IMR-90 (cell line): Measurements from ENCODE around the gene DSCAM. TPM values are rescaled to one million over a fixed set of nuclear protein-coding genes. Genes with fewer than 3 reads are reported as not detected.
A peak's percentile ranks its signal among the peaks of the same experiment; 100 is the strongest.

ENCODE experiments used
- ATAC-seq: fragments of 200-7000 bp; cut with Tn5 transposase; 2 replicates; pipeline ENCODE4 v1.9.1; 2020; ENCODE audit warnings: low read depth, mild to moderate bottlenecking, moderate library complexity
- BruUV-seq: library from RNA; stranded (reverse); fragments of 400-500 nt; replicated peaks from 2 replicates; lab custom pipeline; 2021; lab: Mats Ljungman, UMichigan
- CTCF ChIA-PET: fragments of 300-600 bp; formaldehyde crosslinking; extraction: SDS; loops from one replicate; lab custom pipeline; 2021; ENCODE audit warnings: antibody characterized with exemption; lab: Yijun Ruan, JAX
- POLR2A ChIA-PET: fragments of 300-600 bp; sonication (Branson Sonifier 250); formaldehyde crosslinking; loops from one replicate; lab custom pipeline; 2022; ENCODE audit warnings: antibody characterized with exemption; ENCODE audit not compliant: unreplicated experiment; lab: Charles Lee
- DNase-seq: peaks from one replicate; pipeline ENCODE4 v3.0.0; 2013
- H2AFZ ChIP-seq: replicated peaks from 2 replicates; pipeline ENCODE3; 2013; ENCODE audit warnings: low read length, mild to moderate bottlenecking; ENCODE audit not compliant: poor library complexity
- H2AK5ac ChIP-seq: 2 replicates; pipeline ENCODE4 v1.6.1; 2013; ENCODE audit warnings: low read depth, low read length, inconsistent platforms
- H2AK9ac ChIP-seq: replicated peaks from 2 replicates; pipeline ENCODE3; 2013; ENCODE audit warnings: mild to moderate bottlenecking, low read depth, low read length, moderate library complexity; ENCODE audit not compliant: poor library complexity
- H2BK120ac ChIP-seq: 2 replicates; pipeline ENCODE4 v1.6.1; 2013; ENCODE audit warnings: low read depth, low read length, inconsistent platforms
- H2BK15ac ChIP-seq: 3 replicates; pipeline ENCODE4 v1.6.1; 2013; ENCODE audit warnings: low read depth, low read length, inconsistent platforms
- H2BK20ac ChIP-seq: 2 replicates; pipeline ENCODE4 v1.6.1; 2013; ENCODE audit warnings: low read depth, mild to moderate bottlenecking, inconsistent platforms, low read length, moderate library complexity
- H2BK5ac ChIP-seq: 2 replicates; pipeline ENCODE4 v1.6.1; 2013; ENCODE audit warnings: mild to moderate bottlenecking, low read depth, low read length, inconsistent platforms; ENCODE audit not compliant: poor library complexity, severe bottlenecking
- H3K14ac ChIP-seq: replicated peaks from 2 replicates; pipeline ENCODE4 v1.6.1; 2013; ENCODE audit warnings: low read depth, low read length, inconsistent platforms
- H3K18ac ChIP-seq: 2 replicates; pipeline ENCODE4 v1.6.1; 2013; ENCODE audit warnings: low read depth, low read length, control low read depth
- H3K23ac ChIP-seq: 2 replicates; pipeline ENCODE4 v1.6.1; 2013; ENCODE audit warnings: low read depth, low read length, inconsistent platforms
- H3K27ac ChIP-seq: 2 replicates; pipeline ENCODE4 v1.5.1; 2013; ENCODE audit warnings: mild to moderate bottlenecking, control low read depth, low read length; ENCODE audit not compliant: insufficient read depth
- H3K27me3 ChIP-seq: 2 replicates; pipeline ENCODE4 v1.6.1; 2013; ENCODE audit warnings: low read length; ENCODE audit not compliant: control insufficient read depth, insufficient read depth
- H3K36me3 ChIP-seq: 2 replicates; pipeline ENCODE4 v1.6.1; 2013; ENCODE audit warnings: low read length, mixed read lengths; ENCODE audit not compliant: control insufficient read depth, insufficient read depth
- H3K4ac ChIP-seq: 2 replicates; pipeline ENCODE4 v1.6.1; 2013; ENCODE audit warnings: low read depth, low read length, inconsistent platforms
- H3K4me1 ChIP-seq: 2 replicates; pipeline ENCODE4 v1.6.1; 2013; ENCODE audit warnings: low read length, mixed read lengths; ENCODE audit not compliant: control insufficient read depth, insufficient read depth
- H3K4me2 ChIP-seq: 2 replicates; pipeline ENCODE4 v1.6.1; 2013; ENCODE audit warnings: low read depth, mild to moderate bottlenecking, control low read depth, low read length, moderate library complexity
- H3K4me3 ChIP-seq: 2 replicates; pipeline ENCODE4 v1.5.1; 2013; ENCODE audit warnings: low read depth, mild to moderate bottlenecking, control low read depth, low read length, moderate library complexity; ENCODE audit not compliant: insufficient read depth
- H3K56ac ChIP-seq: 2 replicates; pipeline ENCODE4 v1.6.1; 2013; ENCODE audit warnings: low read length, inconsistent platforms; ENCODE audit not compliant: insufficient read depth; ENCODE audit errors: extremely low read depth
- H3K79me1 ChIP-seq, 2 experiments: 2 replicates each; pipeline ENCODE4 v1.6.1; 2013; ENCODE audit warnings: low read length in 2 of 2, inconsistent platforms in 1 of 2, low read depth in 1 of 2
- H3K9ac ChIP-seq: 2 replicates; pipeline ENCODE4 v1.6.1; 2013; ENCODE audit warnings: low read depth, low read length, control low read depth
- H3K9me1 ChIP-seq: 2 replicates; pipeline ENCODE4 v1.6.1; 2013; ENCODE audit warnings: low read length, inconsistent platforms; ENCODE audit not compliant: insufficient read depth
- H3K9me3 ChIP-seq: 2 replicates; pipeline ENCODE4 v1.6.1; 2013; ENCODE audit warnings: low read length; ENCODE audit not compliant: control insufficient read depth, insufficient read depth
- H4K20me1 ChIP-seq: 2 replicates; pipeline ENCODE4 v1.6.1; 2013; ENCODE audit warnings: low read length, inconsistent platforms; ENCODE audit not compliant: insufficient read depth
- H4K5ac ChIP-seq: 2 replicates; pipeline ENCODE4 v1.6.1; 2013; ENCODE audit warnings: mild to moderate bottlenecking, low read depth, low read length, control low read depth
- H4K8ac ChIP-seq, 2 experiments: 2 replicates each; pipeline ENCODE4 v1.6.1; 2013; ENCODE audit warnings: low read depth in 2 of 2, low read length in 2 of 2, control low read depth in 1 of 2, inconsistent platforms in 1 of 2
- H4K91ac ChIP-seq: 2 replicates; pipeline ENCODE4 v1.6.1; 2013; ENCODE audit warnings: low read depth, low read length, inconsistent platforms; ENCODE audit not compliant: insufficient read depth
- BHLHE40 ChIP-seq: fragments of 150-350 bp; IDR thresholded peaks from 2 replicates; pipeline ENCODE4 v1.6.1; 2016; ENCODE audit warnings: mild to moderate bottlenecking, low read depth, low read length
- CTCF ChIP-seq: conservative IDR thresholded peaks from 2 replicates; pipeline ENCODE4 v1.5.1; 2012; ENCODE audit warnings: mild to moderate bottlenecking, low read depth, low read length, improper control_type of control experiment
- WGBS, 2 experiments: methylation state at CpG; one replicate each; pipeline versions ENCODE4 v1.1.5 to v1.1.7; 2013; ENCODE audit warnings: missing lambda C conversion rate in 2 of 2; ENCODE audit not compliant: insufficient read length in 1 of 2; ENCODE audit errors: extremely low coverage in 2 of 2; 5-methylcytosine and 5-hydroxymethylcytosine counted together
- dilution Hi-C: fragments of 300-500 bp; cut with HindIII; formaldehyde crosslinking; loops from one replicate; pipeline ENCODE4 v1.14.3; 2018; ENCODE audit warnings: low sequenced_read_pairs; ENCODE audit not compliant: unreplicated experiment
- in situ Hi-C: fragments of 300-500 bp; cut with MboI; formaldehyde crosslinking; loops from 3 replicates; pipeline ENCODE4 v1.14.3; 2019; ENCODE audit warnings: low sequenced_read_pairs, inconsistent platforms, mixed read lengths
- intact Hi-C: fragments of 100-400 bp; cut with micrococcal nuclease; formaldehyde crosslinking; loops from 2 replicates; pipeline ENCODE4 v1.10.0; 2022
- polyA plus RNA-seq, 3 experiments: library from polyadenylated mRNA; depleted of rRNA; stranded (reverse); fragments of >200 nt; gene quantifications; 2 replicates each; pipeline ENCODE4 v1.2.3, GENCODE V29; 2012; ENCODE audit warnings: low replicate concordance in 1 of 3
- total RNA-seq: library from RNA; depleted of rRNA; stranded (reverse); fragments of >200 nt; gene quantifications from 2 replicates; pipeline ENCODE4 v1.2.3, GENCODE V29; 2012

Gene DSCAM
- total and polyA plus RNA-seq, 2 of the 4 experiments (the other 2 are of a cell fraction), result under 0.01 to 0.02 TPM

- POLR2A ChIA-PET, result no interaction called here
- intact Hi-C loops, result no loop called here
- CTCF ChIA-PET, result no interaction called here
Measured at GRCh38 chr21:40841524-40842196, 5.3 kb downstream of the DSCAM start.

More at GRCh38 chr21:40841524-40842196, 5.3 kb downstream of the DSCAM start:
- no peak overlapping the region for H3K27ac ChIP-seq
- H3K27me3 ChIP-seq, result no peaks in the 10 kb centered on the region
- no peak overlapping the region for H2BK20ac ChIP-seq
- H3K56ac ChIP-seq, result no peak overlapping the region
- dilution Hi-C loops (no loop called here), in situ Hi-C loops (no loop called here)
- H3K79me1 ChIP-seq, result no peaks in the 10 kb centered on the region
- H3K4ac ChIP-seq, result no peak overlapping the region
- H4K5ac ChIP-seq, result no peak overlapping the region
- peak overlapping the region; percentile 39; the same call in 1 of the 2 replicates for H3K4me2 ChIP-seq
- BruUV-seq, result no TSS peak
- no peak overlapping the region for H2BK15ac ChIP-seq
- DNase-seq (no peak), ATAC-seq (no peak)
- H3K9me3 ChIP-seq, result peaks cover 14% of the 10 kb centered on the region
- no peaks in the 10 kb centered on the region for H3K36me3 ChIP-seq
- H2AK5ac ChIP-seq, result no peak overlapping the region
- H2BK5ac ChIP-seq, result no peak overlapping the region
- no peak overlapping the region for H3K9ac ChIP-seq
- TF ChIP-seq CTCF (peak; percentile 21; the same call in 1 of the 2 replicates), BHLHE40 (no peak)
- H2AFZ ChIP-seq, result peak overlapping the region; percentile 14
- no peak overlapping the region for H2AK9ac ChIP-seq
- no peak overlapping the region for H3K18ac ChIP-seq
- H4K8ac ChIP-seq, result no peak overlapping the region
- H2BK120ac ChIP-seq, result no peak overlapping the region
- H3K4me3 ChIP-seq, result no peak overlapping the region; the same call in 1 of the 2 replicates
- no peaks in the 10 kb centered on the region for H3K4me1 ChIP-seq
- no peaks in the 10 kb centered on the region for H4K20me1 ChIP-seq
- H3K23ac ChIP-seq, result no peak overlapping the region
- no peak overlapping the region for H3K14ac ChIP-seq
- H3K9me1 ChIP-seq, result no peaks in the 10 kb centered on the region
- WGBS, 2 experiments, result 4% methylated on average over 13 of the region's 39 CpGs; no CpG with 5 or more reads in 1 of the 2 experiments
- no peak overlapping the region for H4K91ac ChIP-seq
